HepG2 (cell line): ENCODE measurements around the gene ABCF1. TPM values are rescaled to one million over a fixed set of nuclear protein-coding genes. Genes with fewer than 3 reads are reported as not detected.

Experiments
- ATF2 ChIP-seq: sonication (generic); formaldehyde crosslinking; IDR thresholded peaks from 2 replicates; pipeline ENCODE4 v1.4.0; 2020; ENCODE audit warnings: missing genetic modification reagents
- ELF3 ChIP-seq: IDR thresholded peaks from 2 replicates; pipeline ENCODE4 v1.6.1; 2016; ENCODE audit warnings: missing genetic modification reagents, missing compliant biosample characterization
- HMG20A ChIP-seq: IDR thresholded peaks from 2 replicates; pipeline ENCODE4 v1.6.1; 2016; ENCODE audit warnings: borderline replicate concordance
- IRX3 ChIP-seq: sonication (generic); formaldehyde crosslinking; IDR thresholded peaks from 2 replicates; pipeline ENCODE4 v1.8.1; 2023; ENCODE audit warnings: mild to moderate bottlenecking, low read depth, missing genetic modification reagents, borderline replicate concordance
- MBNL3 ChIP-seq: fragments of 250-450 bp; sonication (Bioruptor Pico); conservative IDR thresholded peaks from 2 replicates; pipeline ENCODE4 v1.8.0; 2022; ENCODE audit warnings: mild to moderate bottlenecking, inconsistent platforms
- MTF2 ChIP-seq: sonication (generic); formaldehyde crosslinking; IDR thresholded peaks from 2 replicates; pipeline ENCODE4 v1.5.0; 2020; ENCODE audit warnings: missing genetic modification reagents, borderline replicate concordance
- NCOA1 ChIP-seq: sonication (generic); formaldehyde crosslinking; IDR thresholded peaks from 2 replicates; pipeline ENCODE4 v1.9.0; 2021; ENCODE audit warnings: missing genetic modification reagents
- NFE2L1 ChIP-seq: sonication (generic); formaldehyde crosslinking; IDR thresholded peaks from 2 replicates; pipeline ENCODE4 v1.4.0; 2020; ENCODE audit warnings: missing genetic modification reagents, mild to moderate bottlenecking, borderline replicate concordance
- NFYB ChIP-seq: sonication (generic); formaldehyde crosslinking; IDR thresholded peaks from 2 replicates; pipeline ENCODE4 v1.4.0; 2020; ENCODE audit warnings: missing genetic modification reagents
- NRL ChIP-seq: sonication (generic); formaldehyde crosslinking; IDR thresholded peaks from 2 replicates; pipeline ENCODE4 v1.5.0; 2020; ENCODE audit warnings: missing genetic modification reagents, mild to moderate bottlenecking, moderate library complexity, borderline replicate concordance
- SIN3B ChIP-seq: fragments of 150-350 bp; IDR thresholded peaks from 2 replicates; pipeline ENCODE4 v1.6.1; 2014; ENCODE audit warnings: low read length
- SIX1 ChIP-seq: sonication (generic); formaldehyde crosslinking; IDR thresholded peaks from 2 replicates; pipeline ENCODE4 v1.4.0; 2020; ENCODE audit warnings: missing genetic modification reagents, borderline replicate concordance
- SP1 ChIP-seq, 2 experiments: fragments of 450-650 bp in 1 of 2; sonication (generic) in 1 of 2; formaldehyde crosslinking in 1 of 2; IDR thresholded peaks; 2 replicates each; pipeline versions ENCODE4 v1.4.0 to v1.6.1; 2016 to 2020; ENCODE audit warnings: missing genetic modification reagents in 1 of 2
- SRSF9 ChIP-seq: fragments of 200-400 bp; formaldehyde crosslinking; IDR thresholded peaks from 2 replicates; pipeline ENCODE4 v1.6.1; 2018; ENCODE audit warnings: borderline replicate concordance, mild to moderate bottlenecking, low read depth, low read length; ENCODE audit not compliant: insufficient read depth, poor library complexity, severe bottlenecking
- STAG1 ChIP-seq: sonication (generic); formaldehyde crosslinking; IDR thresholded peaks from 2 replicates; pipeline ENCODE4 v1.4.0; 2020; ENCODE audit warnings: missing genetic modification reagents
- THAP7 ChIP-seq: sonication (generic); formaldehyde crosslinking; IDR thresholded peaks from 2 replicates; pipeline ENCODE4 v1.8.1; 2023; ENCODE audit warnings: mild to moderate bottlenecking, missing genetic modification reagents
- TOPORS ChIP-seq: sonication (generic); formaldehyde crosslinking; IDR thresholded peaks from 2 replicates; pipeline ENCODE4 v1.8.0; 2023; ENCODE audit warnings: mild to moderate bottlenecking, missing genetic modification reagents
- U2AF1 ChIP-seq: fragments of 200-400 bp; formaldehyde crosslinking; optimal IDR thresholded peaks from 2 replicates; pipeline ENCODE3; 2017; ENCODE audit warnings: mild to moderate bottlenecking, low read depth, low read length
- ZBTB1 ChIP-seq: sonication (generic); formaldehyde crosslinking; IDR thresholded peaks from 2 replicates; pipeline ENCODE4 v1.4.0; 2020; ENCODE audit warnings: missing genetic modification reagents, borderline replicate concordance
- ZBTB8A ChIP-seq: sonication (generic); formaldehyde crosslinking; IDR thresholded peaks from 2 replicates; pipeline ENCODE4 v1.4.0; 2020; ENCODE audit warnings: mild to moderate bottlenecking, low read depth, missing genetic modification reagents, borderline replicate concordance
- ZNF101 ChIP-seq: sonication (generic); formaldehyde crosslinking; IDR thresholded peaks from 2 replicates; pipeline ENCODE4 v1.4.0; 2020; ENCODE audit warnings: mild to moderate bottlenecking, low read depth, missing genetic modification reagents, borderline replicate concordance
- ZNF160 ChIP-seq: sonication (generic); formaldehyde crosslinking; IDR thresholded peaks from 2 replicates; pipeline ENCODE4 v1.8.0; 2022; ENCODE audit warnings: mild to moderate bottlenecking, inconsistent platforms, missing genetic modification reagents
- ZNF180 ChIP-seq: sonication (generic); formaldehyde crosslinking; IDR thresholded peaks from 2 replicates; pipeline ENCODE4 v1.4.0; 2020; ENCODE audit warnings: low read depth, missing genetic modification reagents, borderline replicate concordance
- ZNF251 ChIP-seq: sonication (generic); formaldehyde crosslinking; IDR thresholded peaks from 2 replicates; pipeline ENCODE4 v1.9.0; 2021; ENCODE audit warnings: mild to moderate bottlenecking, missing genetic modification reagents
- ZNF263 ChIP-seq: sonication (generic); formaldehyde crosslinking; IDR thresholded peaks from 2 replicates; pipeline ENCODE4 v1.4.0; 2020; ENCODE audit warnings: missing genetic modification reagents
- ZNF333 ChIP-seq: sonication (generic); formaldehyde crosslinking; IDR thresholded peaks from 2 replicates; pipeline ENCODE4 v1.4.0; 2020; ENCODE audit warnings: mild to moderate bottlenecking, missing genetic modification reagents, borderline replicate concordance
- ZNF354B ChIP-seq: sonication (generic); formaldehyde crosslinking; IDR thresholded peaks from 2 replicates; pipeline ENCODE4 v1.8.0; 2022; ENCODE audit warnings: mild to moderate bottlenecking, missing genetic modification reagents
- ZNF446 ChIP-seq: sonication (generic); formaldehyde crosslinking; IDR thresholded peaks from 2 replicates; pipeline ENCODE4 v1.5.0; 2020; ENCODE audit warnings: mild to moderate bottlenecking, missing genetic modification reagents
- ZNF709 ChIP-seq: sonication (generic); formaldehyde crosslinking; IDR thresholded peaks from 2 replicates; pipeline ENCODE4 v1.5.0; 2020; ENCODE audit warnings: mild to moderate bottlenecking, missing genetic modification reagents
- polyA plus RNA-seq, 8 experiments: library from polyadenylated mRNA; depleted of rRNA in 3 of 8; stranded (reverse) in 7 of 8; unstranded in 1 of 8; fragments of >200 nt; fragmentation: Illumina TruSeq in 4 of 8; extraction: Trizol in 4 of 8; gene quantifications; 2 replicates each; pipeline versions ENCODE4 v1.2.1 to v1.2.3, GENCODE V29; 2011 to 2016; ENCODE audit warnings: low read depth in 4 of 8, missing spikeins in 1 of 8, mixed read lengths in 1 of 8; ENCODE audit not compliant: insufficient read depth in 1 of 8
- total RNA-seq, 5 experiments: library from RNA; depleted of rRNA; stranded (reverse); fragments of >200 nt; fragmentation: Illumina TruSeq; extraction: Trizol; gene quantifications; 2 replicates each; pipeline ENCODE4 v1.2.3, GENCODE V29; 2016; ENCODE audit warnings: low read depth in 1 of 5

ABCF1 gene
- total and polyA plus RNA-seq, 2 of the 13 experiments (the other 11 are each of a cell fraction or from before 2014, with no cell fraction given), result 25.4 to 98.9 TPM

- TF ChIP-seq SP1 (IDR thresholded peaks at IDR 0.05) (no peak), SP1 (CRISPR knock-in tag; IDR thresholded peaks at IDR 0.05) (no peak), ELF3 (CRISPR knock-in tag) (peak; percentile 90), ZNF263 (CRISPR knock-in tag) (no peak), TOPORS (CRISPR knock-in tag) (no peak; the same call in 1 of the 2 replicates), NFYB (CRISPR knock-in tag) (no peak; the same call in 1 of the 2 replicates), SIX1 (CRISPR knock-in tag) (no peak), ZNF354B (CRISPR knock-in tag) (peak; percentile 78; the same call in 1 of the 2 replicates), MBNL3 (CRISPR knock-in tag) (no peak; the same call in 1 of the 2 replicates), ZNF101 (CRISPR knock-in tag) (no peak), SIN3B (peak; percentile 90), ATF2 (peak; percentile 74), MTF2 (peak; percentile 94), ZNF446 (CRISPR knock-in tag) (peak; percentile 84; the same call in 1 of the 2 replicates), ZNF180 (CRISPR knock-in tag) (no peak), NCOA1 (CRISPR knock-in tag) (peak; percentile 42; the same call in 1 of the 2 replicates), ZNF709 (peak; percentile 92), NRL (no peak; the same call in none of the 2 replicates), STAG1 (CRISPR knock-in tag) (no peak), SRSF9 (no peak), NFE2L1 (peak; percentile 98), ZBTB1 (peak; percentile 20; the same call in 1 of the 2 replicates), U2AF1 (no peak), THAP7 (CRISPR knock-in tag) (peak; percentile 96), IRX3 (CRISPR knock-in tag) (peak; percentile 97; the same call in 1 of the 2 replicates), ZNF251 (CRISPR knock-in tag) (peak; percentile 91; the same call in 1 of the 2 replicates), ZNF160 (CRISPR knock-in tag) (no peak), ZBTB8A (CRISPR knock-in tag) (no peak), HMG20A (CRISPR knock-in tag) (no peak), ZNF333 (no peak; the same call in 1 of the 2 replicates)
Measured at GRCh38 chr6:30556906-30557682, 14.1 kb upstream of the ABCF1 start, which contains the start of gene PRR3 (continued).
